Smooth muscle cell (in vitro differentiated cells): ENCODE measurements around the gene CEND1. TPM values are rescaled to one million over a fixed set of nuclear protein-coding genes. Genes with fewer than 3 reads are reported as not detected.

Experiments used
- DNase-seq: peaks from one replicate; lab custom pipeline; 2025; ENCODE audit not compliant: unreplicated experiment; lab: John Stamatoyannopoulos, UW
- H2AFZ ChIP-seq: fragments of 200-600 bp; sonication (generic); 2 replicates; pipeline ENCODE4 v1.6.0; 2016; ENCODE audit warnings: antibody characterized with exemption, low read depth, mild to moderate bottlenecking
- H3F3A ChIP-seq: fragments of 200-600 bp; sonication (generic); 2 replicates; pipeline ENCODE4 v1.6.0; 2017; ENCODE audit warnings: antibody characterized with exemption, low read depth
- H3K27ac ChIP-seq: fragments of 200-600 bp; sonication (generic); 2 replicates; pipeline ENCODE4 v1.5.1; 2016; ENCODE audit warnings: low read depth, mild to moderate bottlenecking
- H3K27me3 ChIP-seq: fragments of 200-600 bp; sonication (generic); 2 replicates; pipeline ENCODE4 v1.6.1; 2016; ENCODE audit warnings: low read depth, mild to moderate bottlenecking
- H3K36me3 ChIP-seq: fragments of 200-600 bp; sonication (generic); 2 replicates; pipeline ENCODE4 v1.5.1; 2016; ENCODE audit warnings: low read depth
- H3K4me1 ChIP-seq: fragments of 200-600 bp; sonication (generic); 2 replicates; pipeline ENCODE4 v1.5.1; 2016; ENCODE audit warnings: low read depth
- H3K4me2 ChIP-seq: fragments of 200-600 bp; sonication (generic); 2 replicates; pipeline ENCODE4 v1.6.0; 2016; ENCODE audit warnings: mild to moderate bottlenecking
- H3K4me3 ChIP-seq: fragments of 200-600 bp; sonication (generic); 2 replicates; pipeline ENCODE4 v1.5.1; 2016; ENCODE audit warnings: mild to moderate bottlenecking
- H3K79me2 ChIP-seq: fragments of 200-600 bp; sonication (generic); 2 replicates; pipeline ENCODE4 v1.6.0; 2016; ENCODE audit warnings: low read depth, mild to moderate bottlenecking
- H3K9ac ChIP-seq: fragments of 200-600 bp; sonication (generic); 2 replicates; pipeline ENCODE4 v1.6.0; 2016; ENCODE audit warnings: low read depth
- H3K9me3 ChIP-seq: fragments of 200-600 bp; sonication (generic); replicated peaks from 2 replicates; pipeline ENCODE4 v1.5.1; 2016; ENCODE audit warnings: low read depth
- H4K20me1 ChIP-seq: fragments of 200-600 bp; sonication (generic); 2 replicates; pipeline ENCODE4 v1.6.0; 2016; ENCODE audit warnings: low read depth
- WGBS: methylation state at CpG from one replicate; pipeline ENCODE4 v1.1.7; 2016; ENCODE audit warnings: low lambda C conversion rate; 5-methylcytosine and 5-hydroxymethylcytosine counted together
- polyA plus RNA-seq: library from polyadenylated mRNA; unstranded; fragments of >200 nt; fragmentation: Nextera tagmentation; extraction: Ambion mirVana; gene quantifications from 2 replicates; pipeline ENCODE4 v1.2.1, GENCODE V29; 2016
- total RNA-seq: library from RNA; depleted of rRNA; stranded (reverse); fragments of >200 nt; gene quantifications from 2 replicates; pipeline ENCODE4 v1.2.3, GENCODE V29; 2014
- TF ChIP-seq, protein P1 (sequence below): fragments of 200-600 bp; sonication (generic); IDR thresholded peaks from 2 replicates; pipeline ENCODE4 v1.5.1; 2017; ENCODE audit warnings: borderline replicate concordance, mild to moderate bottlenecking, antibody characterized with exemption; ENCODE audit not compliant: insufficient read depth, poor library complexity, severe bottlenecking

CEND1 gene
- total RNA-seq: not detected in 2 replicates
- 0.13 and 0.38 TPM in 2 replicates for polyA plus RNA-seq

DNA sequence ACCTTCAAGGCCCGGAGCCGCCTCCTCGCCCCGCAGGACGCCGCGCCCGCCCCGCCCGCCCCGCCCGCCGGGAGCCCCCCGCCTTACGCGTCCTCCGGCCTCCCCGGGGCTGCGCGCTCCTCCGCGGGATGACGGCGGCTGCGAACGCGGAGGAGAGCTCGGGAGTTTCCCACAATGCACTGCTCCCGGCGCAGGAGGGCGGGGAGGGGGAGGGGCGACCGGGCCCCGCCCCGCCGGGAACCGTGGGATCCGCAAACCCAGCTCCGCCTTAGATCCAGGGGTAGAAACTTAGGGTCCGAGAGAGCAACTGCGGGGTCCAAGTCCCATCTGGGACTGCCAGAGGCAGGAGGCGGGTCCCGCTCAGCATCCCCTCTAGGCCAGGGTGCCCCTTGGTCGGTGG is at the start of gene CEND1:
Gene CEND1 (minus strand): TSS at position 148 of the 400 bp plus-strand sequence. CDS start 1,514 bp downstream, outside the sequence.
- H3K9ac ChIP-seq: no peak within 1 kb of the TSS
- H2AFZ ChIP-seq: no peak within 1 kb of the TSS
- no peak within 1 kb of the TSS for H3K4me2 ChIP-seq
- H3K79me2 ChIP-seq: no peaks in the 10 kb centered on the region
- TF ChIP-seq, protein P1, sequence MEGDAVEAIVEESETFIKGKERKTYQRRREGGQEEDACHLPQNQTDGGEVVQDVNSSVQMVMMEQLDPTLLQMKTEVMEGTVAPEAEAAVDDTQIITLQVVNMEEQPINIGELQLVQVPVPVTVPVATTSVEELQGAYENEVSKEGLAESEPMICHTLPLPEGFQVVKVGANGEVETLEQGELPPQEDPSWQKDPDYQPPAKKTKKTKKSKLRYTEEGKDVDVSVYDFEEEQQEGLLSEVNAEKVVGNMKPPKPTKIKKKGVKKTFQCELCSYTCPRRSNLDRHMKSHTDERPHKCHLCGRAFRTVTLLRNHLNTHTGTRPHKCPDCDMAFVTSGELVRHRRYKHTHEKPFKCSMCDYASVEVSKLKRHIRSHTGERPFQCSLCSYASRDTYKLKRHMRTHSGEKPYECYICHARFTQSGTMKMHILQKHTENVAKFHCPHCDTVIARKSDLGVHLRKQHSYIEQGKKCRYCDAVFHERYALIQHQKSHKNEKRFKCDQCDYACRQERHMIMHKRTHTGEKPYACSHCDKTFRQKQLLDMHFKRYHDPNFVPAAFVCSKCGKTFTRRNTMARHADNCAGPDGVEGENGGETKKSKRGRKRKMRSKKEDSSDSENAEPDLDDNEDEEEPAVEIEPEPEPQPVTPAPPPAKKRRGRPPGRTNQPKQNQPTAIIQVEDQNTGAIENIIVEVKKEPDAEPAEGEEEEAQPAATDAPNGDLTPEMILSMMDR: no peak
- DNase-seq: no peak
- no peaks in the 10 kb centered on the region for H3K4me1 ChIP-seq
- WGBS: 26% methylated on average over 16 of the region's 44 CpGs
- no peaks in the 10 kb centered on the region for H3K36me3 ChIP-seq
- peaks cover 5% of the 10 kb centered on the region for H3F3A ChIP-seq
- no peak within 1 kb of the TSS for H3K27ac ChIP-seq
- H4K20me1 ChIP-seq: peaks cover 7% of the 10 kb centered on the region
- H3K27me3 ChIP-seq: no peaks in the 10 kb centered on the region
- H3K4me3 ChIP-seq: no peak within 1 kb of the TSS
- no peaks in the 10 kb centered on the region for H3K9me3 ChIP-seq

DNA sequence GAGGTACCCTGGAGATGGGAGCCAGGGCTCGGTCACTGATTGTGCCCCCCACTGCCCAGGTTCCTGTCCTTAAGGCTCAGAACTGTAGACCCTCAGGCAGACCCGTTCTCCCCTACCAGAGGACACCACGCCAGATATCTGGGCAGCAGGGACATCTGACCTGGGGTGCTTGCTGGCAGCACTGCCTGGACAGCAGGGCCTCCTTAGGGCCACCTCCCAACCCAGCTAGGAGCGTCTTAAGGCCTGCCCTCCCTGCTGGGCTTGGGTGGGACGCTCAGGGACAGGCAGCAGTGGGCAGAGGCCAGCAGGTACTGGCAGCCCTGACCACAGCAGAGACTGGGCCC is 49.4 kb upstream of the CEND1 start:
- Histone ChIP-seq H3K4me1 (peaks cover 19% of the 10 kb centered on the region), H3K79me2 (peaks cover 37% of the 10 kb centered on the region), H3F3A (peaks cover 23% of the 10 kb centered on the region), H3K9me3 (no peaks in the 10 kb centered on the region), H3K27me3 (no peaks in the 10 kb centered on the region), H3K27ac (no peak overlapping the region), H3K9ac (no peak overlapping the region), H3K4me2 (no peak overlapping the region), H4K20me1 (peaks cover 77% of the 10 kb centered on the region), H3K36me3 (no peaks in the 10 kb centered on the region), H3K4me3 (no peak overlapping the region), H2AFZ (no peak overlapping the region)
- no peak for DNase-seq
- TF ChIP-seq, protein P1: no peak
- WGBS: 94% methylated on average over 5 of the region's 5 CpGs

DNA sequence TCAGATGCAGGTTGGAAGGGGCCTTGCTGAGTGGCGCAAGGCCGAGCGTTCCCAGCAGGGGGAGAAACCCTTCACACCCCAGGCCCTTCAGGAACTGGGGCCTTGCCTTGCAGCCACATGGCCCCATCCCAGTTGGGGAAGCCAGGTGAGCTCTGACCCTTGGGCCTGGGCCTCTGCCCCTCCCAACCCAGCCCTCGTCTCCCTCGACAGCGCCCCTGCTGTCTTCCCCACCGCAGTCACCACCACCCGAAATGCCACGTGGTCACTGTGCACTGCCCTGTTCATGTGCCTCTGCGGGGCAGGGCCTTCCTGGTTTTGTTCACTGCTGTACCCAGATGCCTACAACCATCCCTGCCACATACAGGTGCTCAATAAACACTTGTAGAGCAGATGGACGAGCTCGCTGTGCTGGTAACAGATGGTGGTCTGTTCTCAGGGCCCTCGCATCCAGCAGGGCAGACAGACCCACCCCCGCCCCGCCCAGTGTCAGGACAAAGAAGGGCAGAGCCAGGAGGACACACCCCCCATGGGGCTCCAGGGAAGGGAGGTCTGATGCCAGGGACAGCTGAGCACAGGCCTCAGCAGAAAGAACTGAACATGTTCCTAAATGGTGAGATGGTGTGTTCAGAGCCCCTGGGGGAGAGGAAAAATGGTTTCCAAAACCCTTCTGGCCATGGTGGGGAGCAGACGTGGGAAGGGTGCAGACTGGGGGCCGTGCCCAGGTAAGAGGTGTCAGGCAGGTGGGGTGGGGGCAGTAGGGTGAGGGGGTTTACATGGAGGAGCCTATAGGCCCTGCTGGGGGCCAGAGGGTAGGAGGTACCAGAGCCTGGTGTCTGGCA is 48.8 kb upstream of the CEND1 start:
- Histone ChIP-seq H3K36me3 (no peaks in the 10 kb centered on the region), H3K9me3 (no peaks in the 10 kb centered on the region), H3K4me2 (no peak overlapping the region), H3K27ac (no peak overlapping the region), H2AFZ (no peak overlapping the region), H4K20me1 (peaks cover 83% of the 10 kb centered on the region), H3K27me3 (no peaks in the 10 kb centered on the region), H3K4me3 (no peak overlapping the region), H3K9ac (no peak overlapping the region), H3K4me1 (peaks cover 14% of the 10 kb centered on the region), H3F3A (peaks cover 23% of the 10 kb centered on the region), H3K79me2 (peaks cover 43% of the 10 kb centered on the region)
- TF ChIP-seq, protein P1: no peak
- WGBS: 68% methylated on average over 14 of the region's 17 CpGs
- DNase-seq: no peak

DNA sequence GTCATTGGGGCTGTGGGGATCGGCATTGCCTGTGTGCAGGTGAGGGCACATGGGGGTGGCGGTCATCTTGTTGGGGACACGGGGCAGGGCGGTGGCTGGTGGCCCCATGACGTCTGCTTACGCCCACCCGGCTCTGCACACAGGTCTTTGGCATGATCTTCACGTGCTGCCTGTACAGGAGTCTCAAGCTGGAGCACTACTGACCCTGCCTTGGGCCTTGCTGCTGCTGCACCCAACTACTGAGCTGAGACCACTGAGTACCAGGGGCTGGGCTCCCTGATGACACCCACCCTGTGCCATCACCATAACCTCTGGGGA is 48.1 kb upstream of the CEND1 start:
- Histone ChIP-seq H3K27ac (no peak overlapping the region), H3K4me3 (no peak overlapping the region), H3K9me3 (no peaks in the 10 kb centered on the region), H4K20me1 (peaks cover 84% of the 10 kb centered on the region), H3K79me2 (peaks cover 49% of the 10 kb centered on the region), H3K9ac (no peak overlapping the region), H3K4me1 (peaks cover 12% of the 10 kb centered on the region), H3K36me3 (no peaks in the 10 kb centered on the region), H3K27me3 (no peaks in the 10 kb centered on the region), H2AFZ (no peak overlapping the region), H3F3A (peaks cover 23% of the 10 kb centered on the region), H3K4me2 (no peak overlapping the region)
- 84% methylated on average over 8 of the region's 8 CpGs for WGBS
- no peak for DNase-seq
- TF ChIP-seq, protein P1: no peak
